Uterus (tissue), 2 donors: ENCODE results near the gene ZMAT5.

ENCODE experiments used
- CTCF ChIP-seq, 4 experiments: fragments of 200-600 bp in 2 of 4; fragments of 450-650 bp in 2 of 4; sonication (generic) in 2 of 4; IDR thresholded peaks; one replicate each; pipeline ENCODE4 v1.5.1; 2016 to 2019; ENCODE audit warnings: antibody characterized with exemption in 4 of 4, mild to moderate bottlenecking in 2 of 4, moderate library complexity in 1 of 4
- POLR2A ChIP-seq, 2 donors: fragments of 450-650 bp; IDR thresholded peaks; one replicate each; pipeline ENCODE4 v1.6.1; 2016; ENCODE audit warnings: antibody characterized with exemption in 2 of 2, mild to moderate bottlenecking in 1 of 2, moderate library complexity in 1 of 2

GRCh38 chr22:29813563-29813962 is 46.8 kb upstream of the ZMAT5 start:
- no peak for TF ChIP-seq CTCF (IDR thresholded peaks at IDR 0.05)
- no peak for TF ChIP-seq POLR2A (IDR thresholded peaks at IDR 0.05)
